Vagina (tissue), 2 donors: Measurements from ENCODE around the gene ELAVL3. TPM values are rescaled to one million over a fixed set of nuclear protein-coding genes. Genes with fewer than 3 reads are reported as not detected.

Experiments
- DNase-seq, 2 donors: peaks; one replicate each; pipeline ENCODE4 v3.0.0-alpha.2; 2017; ENCODE audit errors: extremely low spot score in 2 of 2
- H3K27ac ChIP-seq: fragments of 200-600 bp; sonication (generic); one replicate; pipeline ENCODE4 v1.5.1; 2019
- H3K27me3 ChIP-seq: fragments of 200-600 bp; sonication (generic); one replicate; pipeline ENCODE4 v1.5.1; 2019
- H3K36me3 ChIP-seq, 2 donors: fragments of 200-600 bp; sonication (generic); one replicate each; pipeline ENCODE4 v1.5.1; 2017 to 2019
- H3K4me1 ChIP-seq: fragments of 200-600 bp; sonication (generic); one replicate; pipeline ENCODE4 v1.5.1; 2019
- H3K4me3 ChIP-seq, 2 donors: fragments of 200-600 bp; sonication (generic); 1 replicate in 1 of 2; 2 replicates in 1 of 2; pipeline ENCODE4 v1.5.1; 2016 to 2019
- H3K9me3 ChIP-seq: fragments of 200-600 bp; sonication (generic); one replicate; pipeline ENCODE4 v1.5.1; 2019
- POLR2A ChIP-seq, 2 donors: fragments of 450-650 bp; IDR thresholded peaks; one replicate each; pipeline ENCODE4 v1.6.1; 2017; ENCODE audit warnings: antibody characterized with exemption in 2 of 2, mild to moderate bottlenecking in 2 of 2, moderate library complexity in 2 of 2
- POLR2AphosphoS5 ChIP-seq, 2 donors: sonication (generic); formaldehyde crosslinking; IDR thresholded peaks; one replicate each; pipeline ENCODE4 v1.9.0; 2017; ENCODE audit warnings: antibody characterized with exemption in 2 of 2, mild to moderate bottlenecking in 2 of 2, low read depth in 1 of 2; ENCODE audit not compliant: insufficient read depth in 1 of 2
- intact Hi-C: fragments of 100-400 bp; cut with DNase I; formaldehyde crosslinking; loops from one replicate; pipeline ENCODE4 v1.15.1; 2023
- total RNA-seq: library from RNA; depleted of rRNA; stranded (reverse); fragments of >200 nt; gene quantifications from one replicate; pipeline ENCODE4 v1.2.3, GENCODE V29; 2016
- TF ChIP-seq, protein P1 (sequence below), 3 experiments: fragments of 450-650 bp in 2 of 3; fragments of 200-600 bp in 1 of 3; sonication (generic) in 1 of 3; IDR thresholded peaks; one replicate each; pipeline ENCODE4 v1.5.1; 2017 to 2019; ENCODE audit warnings: antibody characterized with exemption in 3 of 3, mild to moderate bottlenecking in 2 of 3, moderate library complexity in 2 of 3

ELAVL3 gene
- total RNA-seq, 1 donor from 2014 or later = 1.2 TPM

DNA sequence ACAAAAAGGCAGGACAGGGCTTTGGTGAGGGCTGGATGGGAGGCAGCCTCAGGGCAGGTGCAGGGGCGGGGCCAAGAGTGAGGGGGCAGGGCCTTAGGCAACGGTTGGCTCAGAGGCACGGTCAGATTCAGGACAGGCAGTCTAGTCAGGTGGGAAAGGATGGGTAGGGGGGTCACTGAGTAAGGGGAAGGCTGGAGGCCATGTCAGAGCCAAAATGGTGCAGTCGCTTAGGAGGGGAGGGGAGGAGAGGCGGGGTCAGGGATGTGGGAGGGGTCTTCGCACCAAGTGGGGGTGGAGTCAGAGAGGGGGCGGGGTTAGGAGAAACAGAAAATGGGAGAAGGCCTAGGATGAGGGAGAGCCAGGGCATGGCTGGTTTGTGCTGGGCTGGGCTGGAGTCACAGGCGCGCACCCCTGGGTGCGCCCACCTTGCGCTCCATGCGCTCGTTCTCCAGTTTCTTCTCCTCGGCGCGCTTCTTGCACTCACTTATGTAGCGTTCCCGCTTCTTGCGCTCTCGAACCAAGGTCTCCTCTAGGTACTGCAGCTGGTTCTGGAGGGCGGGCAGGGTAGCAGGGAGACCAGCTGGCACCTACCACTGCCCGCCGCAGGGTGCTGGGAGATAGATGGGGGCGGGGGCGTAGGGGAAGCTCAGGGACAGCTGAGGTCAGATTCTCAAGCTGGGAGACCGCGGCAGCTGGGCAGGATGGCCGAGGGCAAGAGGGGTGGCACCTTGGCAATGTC lies 55.0 kb downstream of the ELAVL3 start:
- Histone ChIP-seq H3K9me3 (no peaks in the 10 kb centered on the region), H3K27ac (no peak overlapping the region), H3K4me3 (no peak overlapping the region), H3K36me3 (no peaks in the 10 kb centered on the region), H3K4me1 (peaks cover 33% of the 10 kb centered on the region), H3K27me3 (no peaks in the 10 kb centered on the region)
- TF ChIP-seq POLR2AphosphoS5 (IDR thresholded peaks at IDR 0.05; ENCODE audit: insufficient read depth in 1 of 2, low read depth in 1 of 2) (no peak), POLR2A (IDR thresholded peaks at IDR 0.05) (no peak)
- TF ChIP-seq, protein P1, sequence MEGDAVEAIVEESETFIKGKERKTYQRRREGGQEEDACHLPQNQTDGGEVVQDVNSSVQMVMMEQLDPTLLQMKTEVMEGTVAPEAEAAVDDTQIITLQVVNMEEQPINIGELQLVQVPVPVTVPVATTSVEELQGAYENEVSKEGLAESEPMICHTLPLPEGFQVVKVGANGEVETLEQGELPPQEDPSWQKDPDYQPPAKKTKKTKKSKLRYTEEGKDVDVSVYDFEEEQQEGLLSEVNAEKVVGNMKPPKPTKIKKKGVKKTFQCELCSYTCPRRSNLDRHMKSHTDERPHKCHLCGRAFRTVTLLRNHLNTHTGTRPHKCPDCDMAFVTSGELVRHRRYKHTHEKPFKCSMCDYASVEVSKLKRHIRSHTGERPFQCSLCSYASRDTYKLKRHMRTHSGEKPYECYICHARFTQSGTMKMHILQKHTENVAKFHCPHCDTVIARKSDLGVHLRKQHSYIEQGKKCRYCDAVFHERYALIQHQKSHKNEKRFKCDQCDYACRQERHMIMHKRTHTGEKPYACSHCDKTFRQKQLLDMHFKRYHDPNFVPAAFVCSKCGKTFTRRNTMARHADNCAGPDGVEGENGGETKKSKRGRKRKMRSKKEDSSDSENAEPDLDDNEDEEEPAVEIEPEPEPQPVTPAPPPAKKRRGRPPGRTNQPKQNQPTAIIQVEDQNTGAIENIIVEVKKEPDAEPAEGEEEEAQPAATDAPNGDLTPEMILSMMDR (IDR thresholded peaks at IDR 0.05) = no peak
- peak in 1 of 2 donors; percentile 92 for DNase-seq
- intact Hi-C loops = no loop called here

DNA sequence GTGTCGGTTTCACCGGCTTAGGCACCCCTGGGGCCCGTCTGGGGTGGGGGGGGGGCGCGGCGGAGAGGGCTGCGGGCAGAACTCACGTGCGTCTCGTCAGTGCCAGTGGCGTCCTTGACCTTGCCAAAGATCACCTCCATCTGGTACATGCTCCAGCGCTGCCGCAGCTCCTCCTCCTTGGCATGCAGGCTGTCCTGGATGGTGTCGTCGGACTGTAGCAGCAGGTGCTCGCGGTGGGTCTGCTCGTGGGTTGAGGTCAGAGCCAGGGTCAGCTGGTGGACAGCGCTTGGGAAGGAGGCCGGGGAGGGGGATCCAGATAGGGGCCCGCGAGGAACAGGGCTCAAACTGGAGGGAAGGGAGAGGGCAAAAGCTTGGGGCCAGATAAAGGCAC lies 57.1 kb downstream of the ELAVL3 start:
- Histone ChIP-seq H3K27me3 (no peaks in the 10 kb centered on the region), H3K4me1 (peaks cover 44% of the 10 kb centered on the region), H3K36me3 (no peaks in the 10 kb centered on the region), H3K4me3 (no peak overlapping the region), H3K9me3 (no peaks in the 10 kb centered on the region), H3K27ac (no peak overlapping the region)
- DNase-seq = no peak
- intact Hi-C loops = loop anchor here (5.0 kb wide), 1 partner anchor 41 kb away; the partner anchor contains the start of gene EPOR
- TF ChIP-seq POLR2AphosphoS5 (IDR thresholded peaks at IDR 0.05; ENCODE audit: insufficient read depth in 1 of 2, low read depth in 1 of 2) (no peak), POLR2A (IDR thresholded peaks at IDR 0.05) (no peak)
- TF ChIP-seq, protein P1 (IDR thresholded peaks at IDR 0.05) = no peak

DNA sequence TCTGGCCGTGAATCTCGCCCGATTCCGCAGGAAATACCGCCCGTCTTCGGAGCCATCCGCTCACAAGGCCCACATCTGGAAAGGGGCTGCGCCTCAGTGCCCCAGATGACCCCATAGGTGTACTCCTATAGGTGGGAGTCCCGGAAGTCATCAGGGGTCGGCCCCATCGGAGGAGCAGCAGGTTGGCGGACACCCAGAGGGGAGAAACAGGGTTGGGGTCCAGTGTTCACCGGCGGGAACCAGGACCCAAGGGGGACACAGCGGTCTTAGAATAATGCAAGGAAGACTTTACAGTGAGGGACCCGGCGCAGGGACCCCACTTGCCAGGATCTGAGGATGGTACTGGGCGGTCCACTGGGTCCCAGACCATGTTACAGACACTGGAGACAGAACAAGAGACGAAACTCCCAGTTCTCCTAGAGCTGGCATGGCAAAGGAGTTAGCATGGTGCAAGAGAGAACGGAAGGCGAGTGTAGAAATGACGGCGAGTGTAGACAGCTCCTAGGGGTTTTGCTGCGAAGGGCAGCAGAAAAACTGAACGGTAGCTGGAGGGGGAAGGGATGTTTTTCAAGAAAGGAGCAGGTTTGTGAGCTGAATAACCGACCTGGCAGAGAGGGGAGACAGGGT lies 57.6 kb downstream of the ELAVL3 start:
- H3K4me1 ChIP-seq = peaks cover 50% of the 10 kb centered on the region
- intact Hi-C loops = loop anchor here (5.0 kb wide), 1 partner anchor 41 kb away; the partner anchor contains the start of gene EPOR
- TF ChIP-seq POLR2A (IDR thresholded peaks at IDR 0.05) = no peak
- TF ChIP-seq POLR2AphosphoS5 (IDR thresholded peaks at IDR 0.05; ENCODE audit: insufficient read depth in 1 of 2, low read depth in 1 of 2) = no peak
- TF ChIP-seq, protein P1 (IDR thresholded peaks at IDR 0.05) = no peak
- H3K27ac ChIP-seq = no peak overlapping the region
- no peak overlapping the region for H3K4me3 ChIP-seq
- no peaks in the 10 kb centered on the region for H3K36me3 ChIP-seq
- no peaks in the 10 kb centered on the region for H3K27me3 ChIP-seq
- DNase-seq = peak in 1 of 2 donors; percentile 77
- no peaks in the 10 kb centered on the region for H3K9me3 ChIP-seq

DNA sequence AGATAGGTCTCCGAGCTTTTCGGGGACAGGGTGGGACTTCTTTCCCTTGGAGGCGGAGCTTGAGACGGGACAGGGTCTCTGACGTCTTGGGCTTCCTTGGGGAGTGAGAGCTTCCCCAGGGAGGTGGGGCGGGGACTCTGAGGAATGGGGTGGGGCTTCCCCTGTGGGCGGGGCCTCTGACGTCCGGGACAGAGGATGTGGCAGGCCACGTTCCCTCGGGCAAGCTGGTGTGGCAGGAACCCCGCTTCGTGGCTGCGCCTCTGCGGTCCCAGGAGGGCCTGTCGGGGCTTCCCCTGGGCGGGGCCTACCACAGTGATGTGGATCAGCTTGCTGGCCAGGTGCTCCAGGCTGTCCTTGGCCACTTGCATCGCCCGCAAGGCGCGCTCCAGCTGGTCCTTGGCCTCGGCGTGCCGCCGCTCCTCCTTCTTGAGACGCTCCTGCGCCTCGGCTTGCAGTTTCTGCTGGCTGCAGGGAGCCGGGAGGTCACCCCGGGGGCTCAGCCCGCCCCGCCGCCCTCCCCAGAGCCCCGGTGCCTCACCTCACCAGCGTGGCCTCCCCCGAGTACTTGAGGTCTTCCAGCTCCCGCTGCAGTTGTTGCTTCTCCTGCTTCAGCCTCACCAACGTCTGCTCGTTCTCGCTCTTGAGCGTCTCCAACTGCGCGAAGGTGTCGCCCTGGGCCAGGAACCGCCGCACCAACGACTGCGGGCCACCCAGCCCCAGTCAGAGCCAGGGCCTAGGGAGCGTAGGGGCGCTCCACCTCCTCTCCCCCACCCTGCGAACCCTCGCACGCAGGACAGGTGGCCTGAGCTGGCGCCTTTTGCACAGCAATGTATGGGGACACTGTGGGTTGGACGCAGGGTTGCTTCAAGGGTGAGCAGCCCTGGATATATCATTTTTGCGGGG lies 58.4 kb downstream of the ELAVL3 start:
- TF ChIP-seq POLR2A (IDR thresholded peaks at IDR 0.05) (no peak), POLR2AphosphoS5 (IDR thresholded peaks at IDR 0.05; ENCODE audit: insufficient read depth in 1 of 2, low read depth in 1 of 2) (peak; percentile 9 to 35)
- Histone ChIP-seq H3K27ac (peak overlapping the region; percentile 68), H3K36me3 (no peaks in the 10 kb centered on the region), H3K4me3 (peak overlapping the region; percentile 33 to 47), H3K9me3 (no peaks in the 10 kb centered on the region), H3K27me3 (no peaks in the 10 kb centered on the region), H3K4me1 (peaks cover 54% of the 10 kb centered on the region)
- peak in 1 of 2 donors; percentile 94 for DNase-seq
- intact Hi-C loops = loop anchor here (5.0 kb wide), 1 partner anchor 40 kb away; the partner anchor contains the start of gene EPOR
